H1 (cell line): Measurements from ENCODE around the gene FBLIM1. TPM values are rescaled to one million over a fixed set of nuclear protein-coding genes. Genes with fewer than 3 reads are reported as not detected.

Experiments
- CTCF ChIA-PET: fragments of 300-600 bp; sonication (Branson Sonifier 250); formaldehyde crosslinking; loops from one replicate; lab custom pipeline; 2021; ENCODE audit not compliant: partially characterized antibody; lab: Charles Lee
- POLR2A ChIA-PET: fragments of 300-600 bp; sonication (Branson Sonifier 250); formaldehyde crosslinking; loops from one replicate; lab custom pipeline; 2021; ENCODE audit warnings: inconsistent platforms; ENCODE audit not compliant: partially characterized antibody; lab: Charles Lee
- DNase-seq, 2 experiments: peaks; one replicate each; pipeline versions ENCODE4 v3.0.0 to v3.0.0-alpha.2; 2010 to 2022; ENCODE audit warnings: low spot score in 2 of 2, low read depth in 1 of 2, mixed read lengths in 1 of 2
- FAIRE-seq: peaks from 2 replicates; lab custom pipeline; 2011; peaks lifted over from hg19 to GRCh38; lab: Jason Lieb, UNC
- H2AFZ ChIP-seq: 2 replicates; pipeline ENCODE4 v1.8.1; 2012; ENCODE audit warnings: low read length, inconsistent platforms
- H2AK5ac ChIP-seq: 2 replicates; pipeline ENCODE4 v1.6.1; 2013; ENCODE audit warnings: low read depth, low read length
- H2BK120ac ChIP-seq: replicated peaks from 2 replicates; pipeline ENCODE3; 2013; ENCODE audit warnings: low read depth, low read length, inconsistent platforms
- H2BK12ac ChIP-seq: 2 replicates; pipeline ENCODE4 v1.6.1; 2013; ENCODE audit warnings: low read depth, low read length
- H2BK15ac ChIP-seq: 2 replicates; pipeline ENCODE4 v1.6.1; 2013; ENCODE audit warnings: low read length
- H2BK20ac ChIP-seq: 2 replicates; pipeline ENCODE4 v1.6.1; 2013; ENCODE audit warnings: low read length
- H2BK5ac ChIP-seq: 2 replicates; pipeline ENCODE4 v1.6.1; 2013; ENCODE audit warnings: low read depth, low read length
- H3K14ac ChIP-seq: 2 replicates; pipeline ENCODE4 v1.6.1; 2013; ENCODE audit warnings: inconsistent platforms; ENCODE audit not compliant: insufficient read length
- H3K18ac ChIP-seq: 2 replicates; pipeline ENCODE4 v1.6.1; 2013; ENCODE audit warnings: low read length; ENCODE audit errors: extremely low read depth
- H3K23ac ChIP-seq: 2 replicates; pipeline ENCODE4 v1.6.1; 2013; ENCODE audit warnings: inconsistent platforms; ENCODE audit not compliant: insufficient read length
- H3K23me2 ChIP-seq: 2 replicates; pipeline ENCODE4 v1.6.1; 2013; ENCODE audit warnings: low read depth, low read length
- H3K27ac ChIP-seq: 2 replicates; pipeline ENCODE4 v1.6.1; 2011; ENCODE audit warnings: low read depth, low read length, inconsistent platforms
- H3K27me3 ChIP-seq, 4 experiments: replicated peaks in 1 of 4; 1 replicate in 1 of 4; 2 replicates in 3 of 4; pipeline versions ENCODE4 v1.6.1 to v1.8.1; 2011 to 2013; ENCODE audit warnings: low read length in 3 of 4, mild to moderate bottlenecking in 3 of 4, inconsistent platforms in 2 of 4, mixed read lengths in 2 of 4, moderate library complexity in 1 of 4; ENCODE audit not compliant: control insufficient read depth in 3 of 4, insufficient read depth in 3 of 4; ENCODE audit errors: extremely low read depth in 1 of 4
- H3K36me3 ChIP-seq, 4 experiments: 2 replicates each; pipeline versions ENCODE4 v1.6.1 to v1.8.1; 2011 to 2013; ENCODE audit warnings: mild to moderate bottlenecking in 4 of 4, low read length in 3 of 4, moderate library complexity in 2 of 4, control low read depth in 1 of 4, inconsistent platforms in 1 of 4; ENCODE audit not compliant: insufficient read depth in 4 of 4, control insufficient read depth in 2 of 4
- H3K4ac ChIP-seq: replicated peaks from 2 replicates; pipeline ENCODE3; 2013; ENCODE audit warnings: low read length, low read depth, mixed read lengths, inconsistent platforms; ENCODE audit not compliant: insufficient read length
- H3K4me1 ChIP-seq, 4 experiments: replicated peaks in 1 of 4; 1 replicate in 1 of 4; 2 replicates in 3 of 4; pipeline versions ENCODE4 v1.6.1 to v1.8.1; 2011 to 2013; ENCODE audit warnings: low read length in 3 of 4, inconsistent platforms in 2 of 4, mixed read lengths in 1 of 4; ENCODE audit not compliant: insufficient read depth in 4 of 4, control insufficient read depth in 3 of 4
- H3K4me2 ChIP-seq, 2 experiments: 2 replicates each; pipeline versions ENCODE4 v1.6.1 to v1.8.1; 2011 to 2013; ENCODE audit warnings: low read depth in 2 of 2, low read length in 2 of 2, control low read depth in 1 of 2, inconsistent platforms in 1 of 2, mild to moderate bottlenecking in 1 of 2; ENCODE audit not compliant: insufficient read depth in 1 of 2
- H3K4me3 ChIP-seq, 4 experiments: fragments of 200-600, 300-600 bp in 1 of 4; sonication (generic), shearing (Covaris generic), sonication (Bioruptor Twin) in 1 of 4; 2 replicates each; pipeline versions ENCODE4 v1.5.1 to v1.8.1; 2011 to 2016; ENCODE audit warnings: low read length in 4 of 4, low read depth in 3 of 4, control low read depth in 2 of 4, inconsistent platforms in 2 of 4, mild to moderate bottlenecking in 2 of 4, mixed read lengths in 1 of 4, moderate library complexity in 1 of 4; ENCODE audit not compliant: insufficient read depth in 2 of 4; ENCODE audit errors: extremely low read depth in 1 of 4
- H3K56ac ChIP-seq: replicated peaks from 2 replicates; pipeline ENCODE3; 2013; ENCODE audit warnings: low read depth, mild to moderate bottlenecking, mixed read lengths, low read length, inconsistent platforms; ENCODE audit not compliant: insufficient read length
- H3K79me1 ChIP-seq: 2 replicates; pipeline ENCODE4 v1.6.1; 2013; ENCODE audit warnings: low read depth, low read length, control low read depth
- H3K79me2 ChIP-seq, 2 experiments: 2 replicates each; pipeline versions ENCODE4 v1.6.1 to v1.8.1; 2012 to 2013; ENCODE audit warnings: low read length in 2 of 2, mild to moderate bottlenecking in 2 of 2, inconsistent platforms in 1 of 2; ENCODE audit not compliant: insufficient read depth in 2 of 2, control insufficient read depth in 1 of 2
- H3K9ac ChIP-seq, 4 experiments: replicated peaks in 1 of 4; 1 replicate in 1 of 4; 2 replicates in 3 of 4; pipeline versions ENCODE4 v1.6.1 to v1.8.1; 2011 to 2013; ENCODE audit warnings: low read depth in 3 of 4, low read length in 3 of 4, control low read depth in 2 of 4, mild to moderate bottlenecking in 2 of 4, moderate library complexity in 2 of 4, inconsistent platforms in 1 of 4; ENCODE audit errors: extremely low read depth in 1 of 4
- H3K9me3 ChIP-seq, 2 experiments: 2 replicates each; pipeline versions ENCODE4 v1.6.1 to v1.8.1; 2012 to 2013; ENCODE audit warnings: mild to moderate bottlenecking in 2 of 2, moderate library complexity in 2 of 2, control low read depth in 1 of 2, inconsistent platforms in 1 of 2, low read depth in 1 of 2, low read length in 1 of 2, mixed read lengths in 1 of 2; ENCODE audit not compliant: insufficient read depth in 2 of 2
- H4K20me1 ChIP-seq, 2 experiments: replicated peaks in 1 of 2; 2 replicates each; pipeline versions ENCODE3 to v1.8.1; 2011 to 2013; ENCODE audit warnings: inconsistent platforms in 2 of 2, low read length in 2 of 2, mild to moderate bottlenecking in 1 of 2; ENCODE audit not compliant: insufficient read depth in 2 of 2, control insufficient read depth in 1 of 2
- H4K5ac ChIP-seq: 2 replicates; pipeline ENCODE4 v1.6.1; 2013; ENCODE audit warnings: low read length, low read depth, mixed read lengths, inconsistent platforms; ENCODE audit not compliant: insufficient read length
- H4K8ac ChIP-seq: 2 replicates; pipeline ENCODE4 v1.8.0; 2013; ENCODE audit warnings: mild to moderate bottlenecking, moderate library complexity, low read length, inconsistent platforms; ENCODE audit not compliant: insufficient read depth; ENCODE audit errors: extremely low read depth
- H4K91ac ChIP-seq: replicated peaks from 2 replicates; pipeline ENCODE3; 2013; ENCODE audit warnings: low read length, mixed read lengths, inconsistent platforms; ENCODE audit not compliant: insufficient read length
- CEBPB ChIP-seq: IDR thresholded peaks from 2 replicates; pipeline ENCODE4 v1.6.1; 2012; ENCODE audit warnings: low read depth, low read length
- EZH2 ChIP-seq: fragments of 200-600 bp; sonication (generic); IDR thresholded peaks from 2 replicates; pipeline ENCODE4 v1.7.1; 2012; ENCODE audit warnings: low read depth, mild to moderate bottlenecking, moderate library complexity, low read length, inconsistent platforms; ENCODE audit not compliant: severe bottlenecking
- GTF2F1 ChIP-seq: IDR thresholded peaks from 2 replicates; pipeline ENCODE4 v1.6.1; 2012; ENCODE audit warnings: low read depth, low read length, improper control_type of control experiment, borderline replicate concordance
- KDM4A ChIP-seq: IDR thresholded peaks from one replicate; pipeline ENCODE4 v1.7.1; 2012; ENCODE audit warnings: low read depth, mild to moderate bottlenecking, moderate library complexity, low read length, inconsistent platforms; ENCODE audit not compliant: severe bottlenecking
- MAFK ChIP-seq: IDR thresholded peaks from 2 replicates; pipeline ENCODE4 v1.6.1; 2012; ENCODE audit warnings: low read depth, mild to moderate bottlenecking, improper control_type of control experiment, low read length
- MAX ChIP-seq: IDR thresholded peaks from 2 replicates; pipeline ENCODE4 v1.6.1; 2012; ENCODE audit warnings: inconsistent platforms
- NANOG ChIP-seq: IDR thresholded peaks from 2 replicates; pipeline ENCODE4 v1.6.1; 2011; ENCODE audit warnings: low read length, low read depth, mild to moderate bottlenecking, inconsistent platforms; ENCODE audit not compliant: insufficient read depth, poor library complexity, severe bottlenecking
- RFX5 ChIP-seq: IDR thresholded peaks from 2 replicates; pipeline ENCODE4 v1.6.1; 2011; ENCODE audit warnings: low read depth, low read length, improper control_type of control experiment, borderline replicate concordance
- TAF1 ChIP-seq: IDR thresholded peaks from 2 replicates; pipeline ENCODE4 v1.6.1; 2011; ENCODE audit warnings: mild to moderate bottlenecking, low read depth, low read length
- TBP ChIP-seq: IDR thresholded peaks from 2 replicates; pipeline ENCODE4 v1.6.1; 2011; ENCODE audit warnings: low read depth, low read length, improper control_type of control experiment
- WGBS, 2 experiments: shearing (Covaris generic) in 1 of 2; methylation state at CpG; one replicate each; pipeline versions ENCODE4 v1.1.6 to v1.1.7; 2013 to 2015; ENCODE audit warnings: low lambda C conversion rate in 2 of 2, mixed read lengths in 2 of 2, inconsistent platforms in 1 of 2, low coverage in 1 of 2, missing lambda C conversion rate in 1 of 2; ENCODE audit not compliant: insufficient replicate concordance in 2 of 2, insufficient coverage in 1 of 2, insufficient read length in 1 of 2; ENCODE audit errors: extremely low coverage in 1 of 2, missing lambda C conversion rate in 1 of 2; 5-methylcytosine and 5-hydroxymethylcytosine counted together
- polyA plus RNA-seq, 7 experiments: library from polyadenylated mRNA; depleted of rRNA in 3 of 7; stranded (reverse) in 5 of 7; unstranded in 2 of 7; fragments of >200 nt in 5 of 7; fragments of 200-250 nt in 2 of 7; gene quantifications; 1 replicate in 5 of 7; 2 replicates in 1 of 7; 4 replicates in 1 of 7; pipeline versions ENCODE4 v1.2.1 to v1.2.3, GENCODE V29; 2011 to 2013; ENCODE audit warnings: missing spikeins in 2 of 7, mixed read lengths in 2 of 7
- total RNA-seq: library from RNA; stranded (reverse); fragmentation: NEBNext Ultra II Directional; extraction: Animal tissue kit (Norgen Biotek cat#: 25700); gene quantifications from 2 replicates; pipeline ENCODE4 v1.2.1, GENCODE V29; 2021

FBLIM1 gene
- total and polyA plus RNA-seq, 2 of the 8 experiments (the other 6 are each of a cell fraction or from before 2014, with no cell fraction given) = 66.6 to 66.7 TPM

GRCh38 chr1:15728937-15729657, 29.5 kb upstream of the FBLIM1 start:
- Histone ChIP-seq H2AFZ (no peak overlapping the region), H4K20me1 (peaks cover 2 to 5% of the 10 kb centered on the region in 2 experiments), H3K56ac (no peak overlapping the region), H2BK12ac (no peak overlapping the region), H3K9me3 (no peaks in the 10 kb centered on the region), H3K4ac (no peak overlapping the region), H2AK5ac (no peak overlapping the region), H3K27ac (no peak overlapping the region), H3K23ac (no peak overlapping the region), H3K18ac (no peak overlapping the region), H3K4me3 (no peak overlapping the region), H2BK15ac (no peak overlapping the region), H4K8ac (no peak overlapping the region), H3K27me3 (no peaks in the 10 kb centered on the region), H3K14ac (no peak overlapping the region), H3K9ac (no peak overlapping the region), H3K36me3 (peaks cover 7 to 25% (median 14%) of the 10 kb centered on the region in 4 experiments; a peak in 6 of 8 replicates), H3K4me2 (no peak overlapping the region), H2BK120ac (no peak overlapping the region), H3K23me2 (no peaks in the 10 kb centered on the region), H4K91ac (no peak overlapping the region), H3K79me2 (no peaks in the 10 kb centered on the region), H3K4me1 (no peaks in the 10 kb centered on the region; a peak in 1 of 7 replicates), H3K79me1 (no peaks in the 10 kb centered on the region), H2BK5ac (no peak overlapping the region), H2BK20ac (no peak overlapping the region), H4K5ac (no peak overlapping the region)
- DNase-seq = no peak
- TF ChIP-seq MAFK = no peak
- TF ChIP-seq NANOG = no peak
- TF ChIP-seq TBP = no peak
- no peak for TF ChIP-seq GTF2F1
- no peak for TF ChIP-seq RFX5
- TF ChIP-seq TAF1 = no peak
- no peak for TF ChIP-seq MAX
- no peak for TF ChIP-seq KDM4A
- no peak for TF ChIP-seq EZH2
- no peak for TF ChIP-seq CEBPB
- FAIRE-seq = no peak
- ChIA-PET POLR2A (no interaction called here), CTCF (interaction anchor here (0.6 to 5.4 kb wide), 2 partner anchors 12 to 121 kb away, joined by 3 to 35 read pairs; partner anchors contain the start of gene TMEM82)
- WGBS, 2 experiments = 85% methylated on average over 19 of the region's 22 CpGs; no CpG with 5 or more reads in 1 of the 2 experiments
